Osteoblast (primary cell): ENCODE measurements around the gene TRIM65. TPM values are rescaled to one million over a fixed set of nuclear protein-coding genes. Genes with fewer than 3 reads are reported as not detected.

Experiments used
- DNase-seq: peaks from one replicate; pipeline ENCODE4 v3.0.0; 2011; ENCODE audit warnings: low spot score, mixed read lengths; ENCODE audit not compliant: insufficient read length; ENCODE audit errors: missing footprints
- H2AFZ ChIP-seq: 2 replicates; pipeline ENCODE4 v1.6.0; 2011; ENCODE audit warnings: mild to moderate bottlenecking, low read length
- H3K27ac ChIP-seq: 2 replicates; pipeline ENCODE4 v1.5.1; 2011; ENCODE audit warnings: mild to moderate bottlenecking, low read depth, low read length, moderate library complexity
- H3K27me3 ChIP-seq: 2 replicates; pipeline ENCODE4 v1.6.0; 2012; ENCODE audit warnings: mild to moderate bottlenecking, control low read depth, inconsistent platforms, low read length, moderate library complexity; ENCODE audit not compliant: insufficient read depth
- H3K36me3 ChIP-seq: 2 replicates; pipeline ENCODE4 v1.5.1; 2011; ENCODE audit warnings: mild to moderate bottlenecking, low read length, control low read depth, moderate library complexity; ENCODE audit not compliant: insufficient read depth
- H3K4me1 ChIP-seq: 2 replicates; pipeline ENCODE4 v1.5.1; 2011; ENCODE audit warnings: mild to moderate bottlenecking, low read length, control low read depth, moderate library complexity; ENCODE audit not compliant: insufficient read depth
- H3K4me2 ChIP-seq: 2 replicates; pipeline ENCODE4 v1.6.0; 2011; ENCODE audit warnings: mild to moderate bottlenecking, low read length; ENCODE audit not compliant: insufficient read depth
- H3K4me3 ChIP-seq: fragments of 200-600 bp; sonication (generic); 3 replicates; pipeline ENCODE4 v1.5.1; 2012; ENCODE audit warnings: mild to moderate bottlenecking, low read length, inconsistent platforms; ENCODE audit not compliant: insufficient read depth
- H3K79me2 ChIP-seq: 2 replicates; pipeline ENCODE4 v1.6.0; 2012; ENCODE audit warnings: mild to moderate bottlenecking, low read length, control low read depth, inconsistent platforms; ENCODE audit not compliant: insufficient read depth
- H3K9me3 ChIP-seq: 2 replicates; pipeline ENCODE4 v1.5.1; 2011; ENCODE audit warnings: low read depth, low read length, control low read depth
- H4K20me1 ChIP-seq: 2 replicates; pipeline ENCODE4 v1.6.0; 2012; ENCODE audit warnings: mild to moderate bottlenecking, low read length, control low read depth; ENCODE audit not compliant: insufficient read depth
- CTCF ChIP-seq: IDR thresholded peaks from 2 replicates; pipeline ENCODE4 v1.5.1; 2011; ENCODE audit warnings: mild to moderate bottlenecking, low read depth, low read length, moderate library complexity; ENCODE audit errors: extremely low read depth
- total RNA-seq: library from RNA; depleted of rRNA; stranded (reverse); fragments of >200 nt; gene quantifications from 2 replicates; pipeline ENCODE4 v1.2.3, GENCODE V29; 2012

TRIM65 gene
- total RNA-seq, 1 donor, result 22.8 TPM

GRCh38 chr17:75925912-75926311 lies 29.2 kb upstream of the TRIM65 start:
- no peaks in the 10 kb centered on the region for H3K9me3 ChIP-seq
- H3K79me2 ChIP-seq, result no peaks in the 10 kb centered on the region
- H3K4me3 ChIP-seq, result no peak overlapping the region
- H3K4me2 ChIP-seq, result no peak overlapping the region
- H2AFZ ChIP-seq, result no peak overlapping the region
- H4K20me1 ChIP-seq, result no peaks in the 10 kb centered on the region
- H3K4me1 ChIP-seq, result no peaks in the 10 kb centered on the region
- no peak overlapping the region for H3K27ac ChIP-seq
- H3K27me3 ChIP-seq, result no peaks in the 10 kb centered on the region
- H3K36me3 ChIP-seq, result peaks cover 16% of the 10 kb centered on the region
- peak; percentile 42 for DNase-seq
- TF ChIP-seq CTCF, result no peak

- Histone ChIP-seq H3K4me1 (no peaks in the 10 kb centered on the region), H3K27ac (no peak overlapping the region), H3K27me3 (no peaks in the 10 kb centered on the region), H3K36me3 (peaks cover 16% of the 10 kb centered on the region), H3K4me2 (no peak overlapping the region), H3K4me3 (no peak overlapping the region), H3K79me2 (no peaks in the 10 kb centered on the region), H4K20me1 (no peaks in the 10 kb centered on the region), H2AFZ (no peak overlapping the region), H3K9me3 (no peaks in the 10 kb centered on the region)
- no peak for TF ChIP-seq CTCF
- peak; percentile 9 for DNase-seq
Observed at GRCh38 chr17:75925103-75925502, 28.4 kb upstream of the TRIM65 start.

- Histone ChIP-seq H2AFZ (no peak overlapping the region), H4K20me1 (no peaks in the 10 kb centered on the region), H3K4me1 (no peaks in the 10 kb centered on the region), H3K27me3 (no peaks in the 10 kb centered on the region), H3K36me3 (peaks cover 16% of the 10 kb centered on the region), H3K27ac (no peak overlapping the region), H3K4me2 (no peak overlapping the region), H3K9me3 (no peaks in the 10 kb centered on the region), H3K79me2 (no peaks in the 10 kb centered on the region), H3K4me3 (no peak overlapping the region)
- peak; percentile 55 for DNase-seq
- TF ChIP-seq CTCF, result no peak
Observed at GRCh38 chr17:75922963-75923874, 26.5 kb upstream of the TRIM65 start.

GRCh38 chr17:75922173-75922961 lies 25.6 kb upstream of the TRIM65 start:
- Histone ChIP-seq H4K20me1 (no peaks in the 10 kb centered on the region), H3K4me3 (no peak overlapping the region), H3K9me3 (no peaks in the 10 kb centered on the region), H3K4me2 (no peak overlapping the region), H3K4me1 (no peaks in the 10 kb centered on the region), H2AFZ (no peak overlapping the region), H3K79me2 (no peaks in the 10 kb centered on the region), H3K27me3 (no peaks in the 10 kb centered on the region), H3K36me3 (peaks cover 16% of the 10 kb centered on the region), H3K27ac (no peak overlapping the region)
- no peak for TF ChIP-seq CTCF
- DNase-seq, result peak; percentile 70
